Measurements from ENCODE around the gene EPHB4. TPM values are rescaled to one million over a fixed set of nuclear protein-coding genes. Genes with fewer than 3 reads are reported as not detected.

The EPHB4 gene
- total and polyA plus RNA-seq, 2 donors (not counting 3 experiments of a cell fraction or from before 2014, with no cell fraction given) = 193 to 274 TPM

- ChIA-PET POLR2A (interaction anchor here (0.6 kb wide), 1 partner anchor 68 kb away, joined by 3 read pairs; no protein-coding TSS in a partner anchor), CTCF (interaction anchor here (0.9 to 1.1 kb wide), 2 partner anchors 13 to 67 kb away, joined by 3 read pairs; partner anchors contain the start of gene SLC12A9)
- FAIRE-seq = no peak
- Histone ChIP-seq H4K20me1 (replicated peaks; ENCODE audit: control insufficient read depth, extremely low read depth, insufficient read depth, low read length) (no peaks in the 10 kb centered on the region), H3K9ac (replicated peaks; ENCODE audit: extremely low read depth, insufficient read depth, low read length) (no peak overlapping the region), H3K36me3 (ENCODE audit: control insufficient read depth in 2 of 2, extremely low read depth in 1 of 2, insufficient read depth in 2 of 2, low read length in 2 of 2) (no peaks in the 10 kb centered on the region), H3K4me1 (ENCODE audit: control insufficient read depth, extremely low read depth, insufficient read depth, low read length) (no peaks in the 10 kb centered on the region), H3K27ac (ENCODE audit: insufficient read depth, low read depth, low read length) (no peak overlapping the region), H3K4me3 (replicated peaks in 1 of 3; ENCODE audit: insufficient read depth in 1 of 3, low read depth in 1 of 3, low read length in 3 of 3) (no peak overlapping the region), H3K4me2 (ENCODE audit: insufficient read depth, low read length) (no peak overlapping the region), H3K79me2 (ENCODE audit: control insufficient read depth, insufficient read depth, low read length) (no peaks in the 10 kb centered on the region), H3K27me3 (ENCODE audit: control insufficient read depth in 2 of 2, insufficient read depth in 2 of 2, low read length in 2 of 2) (no peaks in the 10 kb centered on the region), H3K9me1 (replicated peaks; ENCODE audit: control insufficient read depth, extremely low read depth, insufficient read depth, low read length) (no peaks in the 10 kb centered on the region), H2AFZ (ENCODE audit: low read depth, low read length) (no peak overlapping the region), H3K9me3 (replicated peaks; ENCODE audit: control insufficient read depth, insufficient read depth, low read length) (no peaks in the 10 kb centered on the region)
- DNase-seq (ENCODE audit: low read depth, low spot score) = no peak
- dilution Hi-C loops (cut with MboI; ENCODE audit: extremely low pct_ligation_motif_present, low sequenced_read_pairs) = no loop called here
- TF ChIP-seq POLR2A (IDR thresholded peaks at IDR 0.05; ENCODE audit: low read depth, low read length) = no peak
- TF ChIP-seq GATA2 (IDR thresholded peaks at IDR 0.05; ENCODE audit: insufficient read depth, insufficient read length, low read depth, low read length) = no peak
- no peak for TF ChIP-seq EZH2 (IDR thresholded peaks at IDR 0.05; ENCODE audit: borderline replicate concordance, low read depth, low read length, severe bottlenecking)
- TF ChIP-seq, protein P1, sequence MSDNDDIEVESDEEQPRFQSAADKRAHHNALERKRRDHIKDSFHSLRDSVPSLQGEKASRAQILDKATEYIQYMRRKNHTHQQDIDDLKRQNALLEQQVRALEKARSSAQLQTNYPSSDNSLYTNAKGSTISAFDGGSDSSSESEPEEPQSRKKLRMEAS (IDR thresholded peaks at IDR 0.05; ENCODE audit: insufficient read depth, insufficient read length) = no peak
- TF ChIP-seq POLR2AphosphoS5 (IDR thresholded peaks at IDR 0.05; ENCODE audit: insufficient read depth, low read depth, low read length) = no peak
- TF ChIP-seq JUN (IDR thresholded peaks at IDR 0.05; ENCODE audit: borderline replicate concordance, insufficient read depth, insufficient read length, low read depth) = no peak
- no peak for TF ChIP-seq FOS (IDR thresholded peaks at IDR 0.05; ENCODE audit: borderline replicate concordance, insufficient read depth, low read length)
- no peak for TF ChIP-seq MYC (IDR thresholded peaks at IDR 0.05; ENCODE audit: low read depth, low read length)
- no peak for TF ChIP-seq CTCF (IDR thresholded peaks at IDR 0.05; ENCODE audit: extremely low read depth in 1 of 2, insufficient read depth in 1 of 2, low read depth in 1 of 2, low read length in 2 of 2)
- BruUV-seq (replicated peaks) = no TSS peak
- intact Hi-C loops (cut with micrococcal nuclease) = no loop called here
Observed at GRCh38 chr7:100785878-100786277, 41.4 kb downstream of the EPHB4 start.

All from endothelial cell of umbilical vein (primary cell).